Left kidney (tissue), 2 donors: ENCODE results near the gene SLC25A6. TPM values are rescaled to one million over a fixed set of nuclear protein-coding genes. Genes with fewer than 3 reads are reported as not detected.
"Not testable (repeated sequence)": the region's sequence is repeated elsewhere in the genome, so short reads cannot be mapped to it uniquely, and the experiment has no call there.

Experiments used
- DNase-seq: peaks from one replicate; pipeline ENCODE4 v3.0.0-alpha.2; 2013
- polyA plus RNA-seq: library from polyadenylated mRNA; unstranded; fragments of 120-200 nt; gene quantifications from one replicate; pipeline ENCODE4 v1.2.1, GENCODE V29; 2013; ENCODE audit not compliant: insufficient read length

SLC25A6 gene
- polyA plus RNA-seq, 1 donor, result 438 TPM

- DNase-seq, result no peak
Observed at GRCh38 chrX:1416965-1417760, 25.2 kb upstream of the SLC25A6 start.

- no peak for DNase-seq
Observed at GRCh38 chrX:1416327-1416784, 24.4 kb upstream of the SLC25A6 start.

- no peak for DNase-seq
Observed at GRCh38 chrX:1412551-1413161, 20.7 kb upstream of the SLC25A6 start.

GRCh38 chrX:1411326-1411725 is 19.4 kb upstream of the SLC25A6 start:
- DNase-seq, result peak; percentile 37

GRCh38 chrX:1407035-1407434 is 15.1 kb upstream of the SLC25A6 start:
- DNase-seq, result no peak

GRCh38 chrX:1405769-1406168 is 13.9 kb upstream of the SLC25A6 start:
- not testable (repeated sequence) for DNase-seq

GRCh38 chrX:1403867-1404266 is 12.0 kb upstream of the SLC25A6 start:
- DNase-seq, result not testable (repeated sequence)

GRCh38 chrX:1403228-1403627 is 11.3 kb upstream of the SLC25A6 start:
- no peak for DNase-seq

GRCh38 chrX:1401611-1402430 is 9.9 kb upstream of the SLC25A6 start:
- no peak for DNase-seq

GRCh38 chrX:1400742-1401471 is 9.0 kb upstream of the SLC25A6 start:
- no peak for DNase-seq

- DNase-seq, result no peak
Observed at GRCh38 chrX:1400049-1400448, 8.1 kb upstream of the SLC25A6 start.

GRCh38 chrX:1398431-1399340 is 6.8 kb upstream of the SLC25A6 start:
- DNase-seq, result no peak

- no peak for DNase-seq
Observed at GRCh38 chrX:1397441-1398270, 5.7 kb upstream of the SLC25A6 start.

- DNase-seq, result no peak
Observed at GRCh38 chrX:1397001-1397400, 5.1 kb upstream of the SLC25A6 start.

GRCh38 chrX:1395646-1396216 is 3.8 kb upstream of the SLC25A6 start:
- DNase-seq, result no peak

GRCh38 chrX:1394731-1395501 is 3.0 kb upstream of the SLC25A6 start:
- no peak for DNase-seq

GRCh38 chrX:1393871-1394615 is 2.1 kb upstream of the SLC25A6 start:
- no peak for DNase-seq
